ENCODE results near the gene CEACAM5.

The CEACAM5 gene

GRCh38 chr19:41708481-41708880 lies at the start of gene CEACAM5:
CEACAM5 (plus strand) TSS chr19:41708626; CDS start chr19:41708732, 106 bp downstream.
- no peak for DNase-seq (ENCODE audit: low read depth, low spot score)

GRCh38 chr19:41666075-41666474 lies 42.4 kb upstream of the CEACAM5 start:
- no peak for DNase-seq (ENCODE audit: low read depth, low spot score)

GRCh38 chr19:41668315-41668714 lies 40.1 kb upstream of the CEACAM5 start:
- DNase-seq (ENCODE audit: low read depth, low spot score): no peak

- DNase-seq (ENCODE audit: low read depth, low spot score): no peak
These were observed 37.7 kb upstream of the CEACAM5 start for GRCh38 chr19:41670755-41671154.

GRCh38 chr19:41671486-41671885 lies 36.9 kb upstream of the CEACAM5 start:
- DNase-seq (ENCODE audit: low read depth, low spot score): no peak

- no peak for DNase-seq (ENCODE audit: low read depth, low spot score)
These were observed 26.0 kb upstream of the CEACAM5 start for GRCh38 chr19:41682437-41682836.

GRCh38 chr19:41687419-41687818 lies 21.0 kb upstream of the CEACAM5 start:
- DNase-seq (ENCODE audit: low read depth, low spot score): no peak

GRCh38 chr19:41688098-41688497 lies 20.3 kb upstream of the CEACAM5 start, which contains the start of gene CEACAM7:
CEACAM7 (minus strand) TSS chr19:41688270; CDS start chr19:41688165, 105 bp downstream.
- no peak for DNase-seq (ENCODE audit: low read depth, low spot score)

- no peak for DNase-seq (ENCODE audit: low read depth, low spot score)
These were observed 19.7 kb upstream of the CEACAM5 start for GRCh38 chr19:41688687-41689086.

GRCh38 chr19:41689993-41690800 lies 18.2 kb upstream of the CEACAM5 start:
- DNase-seq (ENCODE audit: low read depth, low spot score): no peak

- DNase-seq (ENCODE audit: low read depth, low spot score): no peak
These were observed 17.7 kb upstream of the CEACAM5 start for GRCh38 chr19:41690801-41691065.

- DNase-seq (ENCODE audit: low read depth, low spot score): no peak
These were observed 17.0 kb upstream of the CEACAM5 start for GRCh38 chr19:41691268-41691970.

- DNase-seq (ENCODE audit: low read depth, low spot score): no peak
These were observed 14.2 kb upstream of the CEACAM5 start for GRCh38 chr19:41694196-41694595.

- DNase-seq (ENCODE audit: low read depth, low spot score): no peak
These were observed 13.4 kb upstream of the CEACAM5 start for GRCh38 chr19:41694831-41695635.

- DNase-seq (ENCODE audit: low read depth, low spot score): no peak
These were observed 12.7 kb upstream of the CEACAM5 start for GRCh38 chr19:41695745-41696144.

- no peak for DNase-seq (ENCODE audit: low read depth, low spot score)
These were observed 11.8 kb upstream of the CEACAM5 start for GRCh38 chr19:41696402-41697197.

- no peak for DNase-seq (ENCODE audit: low read depth, low spot score)
These were observed 11.1 kb upstream of the CEACAM5 start for GRCh38 chr19:41697198-41697855.

- no peak for DNase-seq (ENCODE audit: low read depth, low spot score)
These were observed 9.6 kb upstream of the CEACAM5 start for GRCh38 chr19:41698746-41699230.

GRCh38 chr19:41699231-41699967 lies 9.0 kb upstream of the CEACAM5 start:
- DNase-seq (ENCODE audit: low read depth, low spot score): no peak

- no peak for DNase-seq (ENCODE audit: low read depth, low spot score)
These were observed 8.5 kb upstream of the CEACAM5 start for GRCh38 chr19:41699968-41700323.
